ENCODE measurements around the gene FHOD3. TPM values are rescaled to one million over a fixed set of nuclear protein-coding genes. Genes with fewer than 3 reads are reported as not detected.
"Not testable (repeated sequence)": the region's sequence is repeated elsewhere in the genome, so short reads cannot be mapped to it uniquely, and the experiment has no call there.

Gene FHOD3
- total RNA-seq, 1 donor from 2014 or later: under 0.01 TPM

DNA sequence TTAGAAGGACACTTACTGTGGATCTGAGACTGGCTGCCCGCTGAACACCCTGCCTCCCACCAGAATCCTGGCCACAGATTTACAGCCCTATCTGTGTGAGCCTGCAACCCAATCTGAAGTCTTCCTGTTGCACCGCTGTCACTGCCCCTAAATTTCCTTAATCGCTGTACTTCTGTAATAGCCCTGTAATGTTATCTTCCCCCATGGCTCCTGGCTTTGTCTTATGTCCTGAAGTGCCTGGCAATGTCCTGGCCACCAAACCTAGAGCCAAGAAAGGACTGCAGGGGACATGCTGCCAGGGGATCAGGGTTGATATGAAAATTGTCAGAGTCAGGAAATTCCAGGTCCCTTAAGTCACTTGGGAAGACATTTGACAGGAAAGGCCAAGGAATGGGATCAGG lies 52.7 kb downstream of the FHOD3 start:
- no peak for DNase-seq (ENCODE audit: low read depth in 2 of 2)

DNA sequence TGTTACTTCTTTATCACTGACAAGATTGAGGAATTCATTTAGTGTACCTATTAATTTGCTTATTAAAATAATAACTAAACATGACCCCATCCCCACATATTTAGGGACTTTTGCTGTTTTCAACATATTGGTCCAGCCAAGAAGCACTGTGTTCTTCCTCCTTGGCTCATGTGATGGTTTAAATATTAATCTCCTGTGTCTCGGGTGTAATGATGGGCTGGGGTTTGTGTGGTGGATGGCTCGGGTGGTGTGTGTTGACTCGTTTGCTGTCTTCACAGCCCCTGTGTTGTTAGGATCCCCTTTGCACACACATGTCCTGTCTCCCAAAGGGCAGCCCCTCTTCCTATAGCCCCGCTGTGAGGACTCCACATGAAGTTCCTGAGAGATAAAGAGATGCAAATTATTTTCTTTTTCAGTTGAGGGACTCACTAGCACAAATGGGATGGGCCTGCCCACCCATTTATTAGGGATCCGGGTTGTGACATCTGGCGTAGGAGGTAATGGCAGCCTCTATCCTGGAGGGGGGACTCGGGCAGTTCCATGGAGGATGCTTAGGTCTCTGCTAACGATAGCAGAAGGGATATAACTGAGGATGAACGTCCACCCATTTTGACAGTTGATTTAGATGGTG lies 53.4 kb downstream of the FHOD3 start:
- no peak for DNase-seq (ENCODE audit: low read depth in 2 of 2)

DNA sequence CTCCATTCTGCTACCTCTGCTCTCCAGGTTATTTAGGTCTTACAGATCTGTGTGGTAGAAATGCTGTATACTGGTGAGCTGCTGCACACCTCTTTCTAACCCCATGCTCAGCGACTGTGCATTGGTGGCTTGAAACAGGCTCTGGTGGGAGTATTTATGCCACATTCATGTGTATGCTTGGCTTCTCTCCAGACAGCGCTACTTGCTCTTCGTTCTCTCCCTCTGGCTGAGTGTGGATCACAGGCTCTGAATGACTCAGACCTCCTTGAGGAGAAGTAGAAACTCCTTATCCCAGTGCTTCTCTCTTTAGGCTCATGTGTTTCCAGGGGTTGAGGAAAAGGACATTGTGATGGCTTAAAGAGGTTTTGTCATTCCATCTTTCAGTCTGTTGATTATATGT lies 54.9 kb downstream of the FHOD3 start:
- no peak for DNase-seq (ENCODE audit: low read depth in 2 of 2)

DNA sequence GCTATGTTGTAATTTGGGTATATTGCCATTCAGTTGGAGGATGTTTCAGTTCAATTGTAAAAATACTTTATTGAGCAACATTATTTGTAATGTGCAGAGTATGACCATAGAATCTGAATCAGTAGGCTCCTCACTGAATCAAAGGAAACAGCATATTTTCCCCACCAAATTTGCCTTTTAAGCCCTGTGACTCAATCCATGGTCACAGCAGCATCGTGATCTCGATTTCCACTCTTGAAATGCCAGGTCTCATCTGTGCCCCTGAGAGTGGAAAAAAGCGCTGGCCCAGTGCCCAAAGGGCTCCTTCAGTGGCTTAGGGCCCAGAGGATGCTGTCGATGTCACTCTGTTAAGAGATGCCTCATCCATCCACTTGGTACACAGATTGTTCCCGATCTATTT lies 57.5 kb downstream of the FHOD3 start:
- no peak for DNase-seq (ENCODE audit: low read depth in 2 of 2)

DNA sequence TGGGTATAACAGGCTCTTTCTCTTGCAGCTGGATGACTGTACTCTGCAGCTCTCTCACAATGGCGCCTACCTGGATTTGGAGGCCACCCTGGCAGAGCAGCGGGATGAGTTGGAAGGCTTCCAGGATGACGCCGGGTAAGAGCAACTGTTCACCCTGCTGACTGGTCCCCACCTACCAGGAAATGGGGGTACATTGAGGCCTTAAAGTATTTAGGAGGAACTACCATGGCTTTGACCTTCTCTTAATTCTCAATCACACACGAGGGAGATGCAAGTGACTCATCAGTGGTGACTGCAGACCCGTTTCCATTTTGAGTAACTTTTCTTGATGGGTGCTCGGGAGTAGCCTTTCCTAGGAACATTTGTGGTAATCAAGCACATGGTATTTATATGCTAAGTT lies 58.0 kb downstream of the FHOD3 start:
- DNase-seq (ENCODE audit: low read depth in 2 of 2): no peak

DNA sequence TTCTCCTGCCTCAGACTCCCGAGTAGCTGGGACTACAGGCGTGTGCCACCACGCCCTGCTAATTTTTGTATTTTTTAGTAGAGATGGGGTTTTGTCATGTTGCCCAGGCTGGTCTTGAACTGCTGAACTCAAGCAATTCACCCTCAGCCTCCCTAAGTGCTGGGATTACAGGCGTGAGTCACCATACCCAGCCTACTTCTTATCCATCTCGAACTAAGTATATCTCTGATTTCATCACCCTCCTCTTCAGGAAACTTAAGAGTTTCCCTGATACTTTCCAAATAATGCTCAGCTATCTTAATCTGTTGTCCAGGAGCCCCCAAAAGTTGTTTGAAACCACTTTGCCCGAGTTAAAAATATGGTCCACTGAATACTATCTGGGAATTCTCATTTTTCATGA lies 59.2 kb downstream of the FHOD3 start:
- DNase-seq (ENCODE audit: low read depth in 2 of 2): not testable (repeated sequence)

DNA sequence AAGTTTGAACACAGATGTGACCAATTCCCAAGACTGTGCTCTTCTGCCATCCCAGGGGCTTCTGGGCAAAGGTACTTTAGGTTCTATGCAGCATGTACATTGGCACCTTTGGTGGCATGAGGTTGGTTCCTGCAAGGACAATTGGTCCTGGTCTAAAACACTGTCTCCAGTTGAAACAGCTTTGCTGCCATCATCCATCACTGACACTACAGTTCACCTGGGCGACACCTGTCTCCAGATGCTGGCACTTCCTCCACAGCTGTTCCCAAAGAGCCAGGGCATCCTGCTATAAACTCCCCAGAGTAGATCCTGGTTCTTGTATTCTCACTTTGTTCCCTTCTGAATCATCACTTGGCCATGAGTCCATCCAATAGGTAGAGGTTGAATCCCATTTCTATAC lies 60.6 kb downstream of the FHOD3 start:
- no peak for DNase-seq (ENCODE audit: low read depth in 2 of 2)

DNA sequence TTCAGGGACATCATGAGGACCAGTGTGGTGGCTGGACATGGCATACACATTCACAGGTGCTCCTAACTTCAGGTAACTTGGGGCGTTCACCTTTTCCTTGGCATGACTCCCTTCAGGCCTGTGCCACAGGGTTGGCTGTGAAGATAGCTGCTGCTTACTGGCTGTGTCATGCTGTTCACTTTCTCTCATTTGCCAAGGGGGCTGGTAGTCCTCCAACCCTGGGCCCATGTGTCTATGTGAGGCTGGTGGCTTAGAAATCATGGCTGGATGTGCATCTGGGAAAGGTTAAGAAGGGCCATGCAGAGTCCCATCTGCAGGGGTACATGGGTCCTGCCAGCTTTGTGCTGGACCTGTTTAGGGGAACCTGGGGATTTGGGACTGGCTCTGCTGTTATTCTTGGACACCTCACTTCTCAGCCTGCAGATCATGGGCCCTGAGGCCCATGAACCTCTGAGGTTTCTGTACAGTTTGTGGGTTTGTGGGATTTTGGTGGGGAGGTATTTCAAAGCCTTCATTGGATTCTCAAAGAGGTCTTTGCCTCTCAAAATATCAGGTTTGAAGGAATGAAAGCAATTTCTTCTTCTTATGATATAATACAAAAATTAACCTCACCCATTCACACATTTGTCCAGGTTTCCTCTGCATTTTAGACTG lies 62.9 kb downstream of the FHOD3 start:
- DNase-seq (ENCODE audit: low read depth in 2 of 2): no peak

DNA sequence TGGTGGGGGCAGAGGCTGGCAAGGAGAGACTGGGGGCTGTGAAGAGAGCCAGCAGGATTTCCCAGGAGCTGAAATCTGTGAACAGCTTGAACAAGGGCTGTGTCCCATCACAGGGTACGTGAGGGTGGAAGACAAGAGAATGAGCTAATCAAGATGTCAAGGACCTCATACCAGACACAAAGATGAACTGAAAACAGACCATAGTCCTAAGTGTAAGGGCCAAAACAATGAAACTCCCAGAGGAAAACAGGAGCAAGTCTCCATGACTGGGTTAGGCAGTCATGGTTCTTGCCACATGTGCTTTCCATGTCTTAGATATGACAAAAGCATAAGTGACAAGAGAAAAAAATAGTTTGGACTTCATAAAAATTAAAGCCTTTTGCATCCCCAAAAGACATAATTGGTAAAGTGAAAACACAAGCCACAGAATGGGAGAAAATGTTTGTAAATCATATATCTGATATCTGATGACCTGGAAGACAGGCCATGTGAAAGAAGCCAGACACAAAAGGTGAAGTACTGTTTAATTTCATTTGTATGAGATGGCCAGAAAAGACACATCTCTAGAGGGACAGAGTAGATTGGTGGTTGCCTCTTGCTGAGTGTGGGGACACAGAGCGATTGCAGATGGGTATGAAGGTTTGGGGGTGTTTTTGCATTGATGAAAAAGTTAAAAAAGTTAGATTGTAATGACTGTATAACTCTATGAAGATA lies 67.6 kb downstream of the FHOD3 start:
- no peak for DNase-seq (ENCODE audit: low read depth in 2 of 2)

DNA sequence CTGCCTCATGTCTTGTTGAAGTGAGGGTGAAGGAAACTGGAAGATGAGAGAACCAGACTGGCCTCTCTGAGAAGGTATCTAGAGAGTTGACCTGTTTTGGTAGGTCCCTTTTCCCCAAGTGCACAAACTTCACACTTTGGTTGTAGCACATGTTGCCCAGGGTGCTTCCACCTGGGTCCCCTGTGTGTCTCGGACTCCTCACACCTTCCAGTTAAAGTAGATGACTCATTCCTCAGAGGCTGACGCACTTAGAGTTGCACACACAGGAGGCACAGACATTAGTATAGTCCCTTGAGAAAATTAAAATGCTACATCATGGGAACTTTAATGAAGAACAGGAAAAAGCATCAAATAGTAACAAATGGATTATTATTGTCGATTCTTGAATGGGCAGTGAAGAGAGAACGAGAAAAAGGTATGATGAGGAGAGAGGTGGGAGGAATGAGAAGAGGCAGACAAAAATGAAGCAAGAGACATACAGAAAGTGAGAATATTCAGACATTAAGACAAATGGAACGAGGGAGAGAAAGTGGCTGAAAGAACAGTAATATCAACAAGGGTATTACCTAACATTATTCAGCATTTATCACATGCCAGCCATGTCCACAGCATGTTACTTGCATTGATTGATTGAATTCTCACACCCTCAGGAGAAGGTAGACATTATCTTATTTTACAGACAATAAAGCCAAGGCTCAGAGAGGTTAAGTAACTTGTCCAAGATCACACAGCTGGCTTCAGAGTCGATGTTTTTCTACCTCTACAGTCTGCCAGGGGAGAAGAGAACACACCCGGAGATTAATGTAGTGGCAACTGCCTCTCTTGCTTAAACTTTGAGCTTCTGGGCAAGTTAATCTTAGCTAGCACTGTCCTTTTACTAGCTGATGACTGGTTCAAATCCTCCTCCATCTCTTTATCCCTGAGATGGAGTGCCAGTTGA lies 68.6 kb downstream of the FHOD3 start:
- DNase-seq (ENCODE audit: low read depth in 2 of 2): no peak

DNA sequence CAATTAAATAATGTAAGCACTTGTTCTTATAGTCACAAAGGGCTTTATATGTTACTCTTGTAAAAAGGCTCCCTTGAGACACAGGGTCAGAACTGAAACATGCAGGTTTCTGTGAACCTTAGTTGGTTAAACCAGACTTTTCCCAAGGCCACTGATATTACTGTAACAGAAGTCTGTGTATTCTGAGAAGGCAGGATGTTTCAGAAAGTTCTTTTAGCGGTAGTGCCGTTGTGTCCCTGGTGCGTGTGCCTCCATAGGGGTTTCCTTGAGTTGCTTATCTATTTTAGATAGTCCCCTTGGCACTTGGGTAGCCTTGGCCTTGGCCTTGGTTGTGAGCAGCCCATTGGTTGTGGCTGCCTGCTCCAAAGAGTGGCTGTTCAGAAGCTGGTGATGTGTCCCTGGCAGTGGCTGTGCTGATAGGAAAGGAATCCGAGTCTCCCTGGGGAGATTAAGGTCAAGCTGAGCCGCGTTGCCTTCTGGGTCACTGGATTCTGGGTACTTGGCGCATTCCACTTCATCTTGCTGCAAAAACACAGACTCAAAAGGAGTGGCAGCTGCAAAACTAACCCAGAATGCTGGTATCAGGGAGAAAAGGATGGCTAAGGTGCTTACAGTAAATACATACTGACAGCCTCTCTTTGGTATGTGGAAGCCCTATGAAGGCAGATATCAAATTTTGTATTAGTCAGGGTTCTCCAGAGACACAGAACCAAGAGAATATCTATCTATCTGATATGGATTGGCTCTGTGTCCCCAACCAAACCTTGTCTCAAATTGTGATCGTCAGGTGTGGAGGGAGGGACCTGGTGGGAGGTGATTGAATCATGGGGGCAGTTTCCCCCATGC lies 69.7 kb downstream of the FHOD3 start:
- DNase-seq (ENCODE audit: low read depth in 2 of 2): no peak

DNA sequence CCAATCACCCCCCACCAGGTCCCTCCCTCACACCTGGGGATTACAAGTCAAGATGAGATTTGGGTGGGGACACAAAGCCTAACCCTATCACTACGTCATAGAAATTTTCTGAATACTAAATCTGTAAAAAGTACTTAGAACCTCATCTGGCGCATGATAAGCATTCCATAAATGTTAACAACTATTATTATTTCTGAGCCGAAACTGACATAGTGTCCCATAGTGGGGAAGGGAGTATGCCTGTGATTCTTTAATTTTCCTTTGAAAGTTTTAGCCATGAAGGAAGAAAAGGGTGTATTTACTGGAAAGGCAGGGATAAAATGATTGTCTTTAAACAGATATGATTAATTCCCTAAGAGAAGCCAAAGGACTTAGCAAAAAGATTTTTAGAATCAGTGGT lies 71.4 kb downstream of the FHOD3 start:
- no peak for DNase-seq (ENCODE audit: low read depth in 2 of 2)

DNA sequence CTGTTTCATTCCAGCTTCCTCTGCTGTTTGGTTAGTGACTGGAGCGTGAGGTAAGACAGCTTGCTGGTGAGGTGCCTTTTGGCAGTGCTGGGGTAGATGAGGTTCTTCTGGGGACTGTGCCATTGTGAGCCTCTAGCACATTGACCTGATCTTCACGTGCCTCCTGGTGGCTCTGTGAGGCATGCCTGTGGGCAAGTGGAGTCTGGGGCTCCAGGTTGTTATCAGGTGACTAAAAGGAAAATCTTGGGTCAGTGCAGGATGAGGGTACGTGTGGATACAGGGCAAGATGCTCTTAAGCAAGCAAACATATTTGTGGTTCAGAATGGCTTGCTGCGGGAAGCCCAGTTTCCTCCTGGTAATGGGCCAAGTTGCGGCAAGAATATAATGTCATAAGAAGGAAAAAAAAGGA lies 75.4 kb downstream of the FHOD3 start:
- DNase-seq (ENCODE audit: low read depth in 2 of 2): no peak

DNA sequence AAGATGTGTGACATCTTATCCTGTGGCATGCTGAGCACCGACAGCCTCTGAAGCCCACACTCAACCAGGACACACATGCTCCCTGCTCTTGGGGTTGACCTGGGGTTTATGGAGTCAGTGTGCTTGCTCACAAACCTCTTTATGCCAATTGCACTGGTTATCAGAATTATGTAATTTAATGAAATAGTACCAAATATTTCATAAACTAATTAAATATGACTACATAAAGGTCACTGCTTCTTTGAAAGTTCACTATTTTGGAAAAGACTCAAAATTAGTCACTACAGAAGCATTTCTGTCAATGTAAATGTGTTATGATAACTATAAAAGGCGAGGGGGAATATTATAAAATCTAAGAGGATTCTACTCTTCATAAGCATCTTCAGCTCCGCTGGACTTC lies 76.7 kb downstream of the FHOD3 start:
- no peak for DNase-seq (ENCODE audit: low read depth in 2 of 2)

DNA sequence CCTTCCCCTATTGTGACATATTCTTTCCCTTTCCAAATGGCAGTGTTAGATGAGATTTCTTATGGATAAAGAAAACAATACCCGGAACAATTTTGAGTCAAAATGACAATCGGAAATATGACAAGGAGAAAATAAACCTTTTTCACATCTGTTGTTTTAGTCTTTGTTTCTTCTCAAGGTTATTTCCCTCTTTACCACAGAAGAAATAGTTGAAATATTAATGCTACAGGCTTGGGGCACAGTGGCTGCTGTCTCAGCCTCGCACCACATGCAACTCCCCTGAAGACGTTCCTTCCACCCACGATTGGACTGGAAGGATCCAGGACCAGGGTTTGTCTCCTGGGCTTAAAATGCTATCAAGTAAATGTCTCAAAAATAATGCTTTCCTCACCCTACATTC lies 77.6 kb downstream of the FHOD3 start:
- no peak for DNase-seq (ENCODE audit: low read depth in 2 of 2)

DNA sequence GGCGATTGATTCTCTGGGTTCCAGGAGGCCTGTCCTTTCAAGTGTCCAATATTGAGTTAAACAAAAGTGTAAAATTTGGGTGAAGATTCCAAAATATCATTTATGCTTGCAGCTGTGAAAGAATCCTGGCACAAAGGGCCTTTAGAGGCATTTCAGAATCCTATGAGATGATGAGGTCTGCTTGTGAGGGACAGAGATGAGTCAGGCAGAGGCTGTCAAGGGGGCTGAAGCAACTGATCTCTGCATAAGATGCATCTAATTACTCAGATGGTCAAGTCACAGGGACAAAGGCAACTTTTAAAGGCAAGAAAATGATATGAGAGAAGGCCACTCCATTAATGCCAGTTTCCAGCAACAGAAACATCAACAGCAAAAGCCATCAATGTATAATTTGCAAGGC lies 78.8 kb downstream of the FHOD3 start:
- DNase-seq (ENCODE audit: low read depth in 2 of 2): no peak

DNA sequence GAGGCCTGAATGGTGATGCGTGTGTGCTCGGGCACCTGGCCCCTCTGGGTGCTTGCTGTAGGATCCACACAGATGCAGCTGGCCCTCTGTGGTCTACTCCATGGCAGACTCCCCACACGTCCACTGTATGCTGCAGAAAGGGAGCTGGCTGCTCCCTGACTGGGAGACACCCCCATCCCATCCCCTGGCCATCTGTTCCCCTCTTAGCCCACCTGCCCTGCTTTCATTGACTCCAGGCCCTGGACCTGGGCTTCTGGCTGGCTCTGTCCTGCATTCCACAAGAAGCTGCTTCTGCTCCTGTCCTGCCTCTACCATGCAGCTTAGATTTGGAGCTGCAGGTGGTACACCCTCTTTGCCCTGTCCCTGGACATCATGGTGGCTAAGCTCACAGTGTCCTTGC lies 80.1 kb downstream of the FHOD3 start:
- DNase-seq (ENCODE audit: low read depth in 2 of 2): no peak

DNA sequence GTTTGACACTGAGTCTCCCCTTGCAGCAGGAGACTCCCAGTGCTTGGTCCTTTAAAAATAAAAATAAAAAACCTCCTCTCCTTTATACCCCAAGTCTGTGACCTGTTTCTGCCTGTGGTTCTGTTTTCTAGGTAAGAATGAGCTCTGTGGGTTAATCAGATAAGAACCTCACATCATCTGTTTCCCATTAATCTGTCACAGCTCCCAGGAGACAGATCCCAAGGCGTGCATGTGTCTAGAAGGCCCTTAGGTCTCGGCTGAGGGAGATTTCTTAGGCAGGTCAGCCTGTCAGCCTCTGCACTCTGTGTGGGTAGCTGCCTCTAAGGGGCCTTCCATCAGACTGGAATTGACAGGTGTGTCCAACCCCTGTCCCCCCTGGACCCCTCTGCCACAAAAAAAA lies 80.7 kb downstream of the FHOD3 start:
- DNase-seq (ENCODE audit: low read depth in 2 of 2): no peak

DNA sequence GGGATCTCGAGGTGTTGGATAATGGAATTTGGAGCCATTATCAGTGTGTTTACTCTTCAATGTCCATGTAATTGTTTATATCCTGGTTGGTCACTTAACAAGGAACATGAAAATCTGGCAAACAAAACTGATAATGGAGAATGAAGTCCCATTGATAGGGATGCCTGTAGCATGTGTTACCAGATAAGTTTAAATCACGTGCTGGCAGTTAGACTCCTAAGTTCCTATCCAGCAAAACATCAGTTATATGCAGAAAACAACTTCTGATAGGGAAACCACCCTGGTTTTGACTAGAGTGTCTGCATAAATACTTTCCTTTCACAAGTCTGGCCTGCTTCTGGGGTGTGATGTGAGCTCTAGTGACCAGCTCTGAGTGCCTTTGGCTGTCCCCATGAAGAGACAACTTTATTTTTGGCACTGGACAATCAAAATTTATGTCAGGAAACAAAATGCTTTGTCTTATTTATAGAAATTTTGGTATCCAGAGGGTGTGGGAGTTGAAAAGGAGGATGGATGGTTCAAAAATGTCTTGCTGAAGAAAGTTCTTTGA lies 82.0 kb downstream of the FHOD3 start:
- DNase-seq (ENCODE audit: low read depth in 2 of 2): no peak

DNA sequence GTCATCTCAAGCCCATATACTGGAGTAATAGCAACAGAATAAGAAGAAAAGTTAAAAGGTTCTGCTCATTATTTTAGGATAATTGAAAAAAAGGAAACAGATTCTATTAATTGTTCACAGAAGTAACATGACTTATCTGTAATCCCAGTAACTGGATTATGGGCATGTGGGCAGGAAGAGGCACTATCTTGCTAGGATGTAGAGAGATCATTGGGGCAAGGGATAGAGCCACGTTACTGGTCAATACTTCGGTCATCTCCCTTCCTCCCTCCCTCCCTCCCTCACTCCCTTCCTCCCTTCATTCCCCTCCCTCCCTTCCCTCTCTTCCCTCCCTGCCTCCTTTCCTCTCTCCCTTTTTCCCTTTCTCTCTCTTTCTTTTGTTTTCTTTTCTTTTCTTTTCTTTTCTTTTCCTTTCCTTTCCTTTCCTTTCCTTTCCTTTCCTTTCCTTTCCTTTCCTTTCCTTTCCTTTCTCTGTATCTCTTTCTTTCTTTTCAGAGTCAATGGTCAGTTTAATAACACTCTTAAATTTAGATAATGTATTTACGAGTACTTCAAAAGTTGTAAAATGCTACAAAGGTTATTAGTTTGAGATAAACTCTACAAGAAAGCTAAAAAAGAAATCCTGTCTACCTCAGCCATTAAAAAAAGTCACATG lies 82.8 kb downstream of the FHOD3 start:
- DNase-seq (ENCODE audit: low read depth in 2 of 2): no peak

Data from dermis microvascular lymphatic vessel endothelial cell (primary cell).